NT2/D1 (cell line): ENCODE results near the gene FBXL14.

ENCODE experiments used
- SUZ12 ChIP-seq: IDR thresholded peaks from 2 replicates; pipeline ENCODE4 v1.6.1; 2011; ENCODE audit not compliant: insufficient read length, insufficient read depth; ENCODE audit errors: extremely low read depth
- YY1 ChIP-seq: IDR thresholded peaks from 2 replicates; pipeline ENCODE4 v1.6.1; 2011; ENCODE audit not compliant: insufficient read length, insufficient read depth

DNA sequence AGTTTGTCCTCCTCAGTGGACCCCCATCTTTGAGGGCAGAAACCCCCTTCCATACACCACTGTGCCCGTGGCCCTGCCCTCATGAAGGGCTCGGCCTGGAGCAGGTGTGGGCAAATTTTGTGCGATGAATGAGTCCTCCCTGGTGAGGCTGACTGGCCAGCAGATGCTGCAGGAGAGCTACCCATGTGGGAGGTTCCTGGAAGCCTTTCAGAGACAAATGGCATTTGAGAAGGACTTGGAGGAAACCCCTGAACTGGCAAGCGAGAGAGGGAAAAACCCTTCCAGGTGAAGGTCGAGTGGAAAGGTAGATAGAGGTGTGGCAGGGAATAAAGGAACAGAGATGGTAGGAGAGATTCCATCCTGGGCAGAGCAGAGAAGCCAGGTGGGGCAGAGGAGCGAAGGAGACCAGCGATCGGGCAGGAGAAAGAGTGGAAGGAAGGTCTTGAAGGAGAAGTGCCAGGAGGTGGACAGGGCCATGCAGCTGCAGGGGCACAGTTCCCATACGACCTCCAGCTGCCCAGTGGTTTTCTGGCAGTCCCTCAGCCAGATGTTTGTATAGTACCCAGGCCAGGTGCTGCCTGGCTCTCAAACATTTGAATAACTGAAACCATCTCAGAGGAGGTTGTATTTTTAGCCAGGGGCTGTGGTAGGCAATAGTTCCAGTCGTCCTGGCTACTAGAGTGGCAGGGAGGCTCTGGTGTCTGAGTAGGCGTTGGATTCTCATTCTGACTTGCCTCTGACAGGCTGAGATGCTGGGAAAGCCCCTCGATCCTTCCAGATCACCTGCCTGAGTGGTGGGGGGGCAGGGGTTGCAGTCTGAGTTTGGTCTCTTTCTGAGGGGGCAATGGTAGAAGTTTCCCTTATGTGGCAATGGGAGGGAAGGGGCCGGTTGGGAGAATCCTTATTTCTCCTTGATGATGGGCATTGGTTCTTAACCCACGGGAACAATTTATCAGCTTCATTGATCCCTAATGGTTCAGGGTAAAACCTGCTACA, 40.1 kb downstream of the FBXL14 start:
- TF ChIP-seq YY1 = no peak
- TF ChIP-seq SUZ12 = no peak
